Endothelial cell of umbilical vein (primary cell): Measurements from ENCODE around the gene GEMIN7.

Source experiments
- EZH2 ChIP-seq: IDR thresholded peaks from 2 replicates; pipeline ENCODE4 v1.6.1; 2012; ENCODE audit warnings: borderline replicate concordance, low read depth, mild to moderate bottlenecking, moderate library complexity, low read length, inconsistent platforms; ENCODE audit not compliant: severe bottlenecking
- FOS ChIP-seq: IDR thresholded peaks from 2 replicates; pipeline ENCODE4 v1.6.1; 2011; ENCODE audit warnings: mild to moderate bottlenecking, low read length, moderate library complexity, borderline replicate concordance; ENCODE audit not compliant: insufficient read depth
- POLR2A ChIP-seq: IDR thresholded peaks from 2 replicates; pipeline ENCODE4 v1.6.1; 2012; ENCODE audit warnings: low read depth, mild to moderate bottlenecking, control low read depth, low read length
- POLR2AphosphoS5 ChIP-seq: IDR thresholded peaks from 2 replicates; pipeline ENCODE4 v1.6.1; 2012; ENCODE audit warnings: low read depth, mild to moderate bottlenecking, control low read depth, low read length, moderate library complexity; ENCODE audit not compliant: insufficient read depth
- TF ChIP-seq, protein P1 (sequence below), 2 donors: IDR thresholded peaks; 1 replicate in 1 of 2; 2 replicates in 1 of 2; pipeline ENCODE4 v1.5.1; 2011; ENCODE audit warnings: low read length in 2 of 2, mild to moderate bottlenecking in 2 of 2, moderate library complexity in 2 of 2, control low read depth in 1 of 2, inconsistent platforms in 1 of 2, low read depth in 1 of 2; ENCODE audit not compliant: insufficient read depth in 1 of 2; ENCODE audit errors: extremely low read depth in 1 of 2
- TF ChIP-seq, protein P2 (sequence below): IDR thresholded peaks from 2 replicates; pipeline ENCODE4 v1.6.1; 2011; ENCODE audit not compliant: insufficient read depth, insufficient read length

DNA sequence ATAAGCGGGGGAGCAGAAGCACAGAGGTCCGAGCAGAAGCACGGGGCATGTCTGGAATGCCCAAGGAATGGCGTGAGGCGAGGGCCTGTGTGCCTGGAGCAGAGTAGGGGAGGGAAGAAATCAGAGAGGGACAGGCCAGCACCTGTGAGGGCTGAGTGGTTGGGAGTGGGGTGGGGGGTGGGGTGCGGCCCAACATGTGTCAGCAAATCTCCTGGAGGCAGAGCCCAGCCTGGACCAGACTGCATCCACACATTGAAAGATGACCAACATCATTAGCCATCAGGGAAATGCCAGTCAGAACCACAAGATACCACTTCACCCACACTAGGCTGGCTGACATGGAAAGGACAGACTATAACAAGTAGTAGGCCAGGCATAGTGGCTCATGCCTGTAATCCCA lies 29.0 kb upstream of the GEMIN7 start:
- TF ChIP-seq, protein P1, sequence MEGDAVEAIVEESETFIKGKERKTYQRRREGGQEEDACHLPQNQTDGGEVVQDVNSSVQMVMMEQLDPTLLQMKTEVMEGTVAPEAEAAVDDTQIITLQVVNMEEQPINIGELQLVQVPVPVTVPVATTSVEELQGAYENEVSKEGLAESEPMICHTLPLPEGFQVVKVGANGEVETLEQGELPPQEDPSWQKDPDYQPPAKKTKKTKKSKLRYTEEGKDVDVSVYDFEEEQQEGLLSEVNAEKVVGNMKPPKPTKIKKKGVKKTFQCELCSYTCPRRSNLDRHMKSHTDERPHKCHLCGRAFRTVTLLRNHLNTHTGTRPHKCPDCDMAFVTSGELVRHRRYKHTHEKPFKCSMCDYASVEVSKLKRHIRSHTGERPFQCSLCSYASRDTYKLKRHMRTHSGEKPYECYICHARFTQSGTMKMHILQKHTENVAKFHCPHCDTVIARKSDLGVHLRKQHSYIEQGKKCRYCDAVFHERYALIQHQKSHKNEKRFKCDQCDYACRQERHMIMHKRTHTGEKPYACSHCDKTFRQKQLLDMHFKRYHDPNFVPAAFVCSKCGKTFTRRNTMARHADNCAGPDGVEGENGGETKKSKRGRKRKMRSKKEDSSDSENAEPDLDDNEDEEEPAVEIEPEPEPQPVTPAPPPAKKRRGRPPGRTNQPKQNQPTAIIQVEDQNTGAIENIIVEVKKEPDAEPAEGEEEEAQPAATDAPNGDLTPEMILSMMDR (IDR thresholded peaks at IDR 0.05; ENCODE audit: extremely low read depth in 1 of 2, insufficient read depth in 1 of 2, low read depth in 1 of 2, low read length in 2 of 2): no peak
- TF ChIP-seq EZH2 (no peak), POLR2A (no peak), POLR2AphosphoS5 (no peak), FOS (no peak)
- TF ChIP-seq, protein P2, sequence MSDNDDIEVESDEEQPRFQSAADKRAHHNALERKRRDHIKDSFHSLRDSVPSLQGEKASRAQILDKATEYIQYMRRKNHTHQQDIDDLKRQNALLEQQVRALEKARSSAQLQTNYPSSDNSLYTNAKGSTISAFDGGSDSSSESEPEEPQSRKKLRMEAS: no peak
